Astrocyte (in vitro differentiated cells and primary cell): Measurements from ENCODE around the gene TENM4. TPM values are rescaled to one million over a fixed set of nuclear protein-coding genes. Genes with fewer than 3 reads are reported as not detected.

ENCODE experiments used
- DNase-seq: peaks from one replicate; pipeline ENCODE4 v3.0.0-alpha.2; 2010; ENCODE audit warnings: low read depth
- FAIRE-seq: peaks from 2 replicates; lab custom pipeline; 2011; peaks lifted over from hg19 to GRCh38; lab: Jason Lieb, UNC
- H2AFZ ChIP-seq: 2 replicates; pipeline ENCODE4 v1.6.0; 2012; ENCODE audit warnings: low read depth, low read length, inconsistent platforms
- H3K27ac ChIP-seq: 2 replicates; pipeline ENCODE4 v1.5.1; 2011; ENCODE audit warnings: low read depth, low read length, inconsistent platforms
- H3K27me3 ChIP-seq: 2 replicates; pipeline ENCODE4 v1.6.0; 2011; ENCODE audit warnings: low read length, inconsistent platforms; ENCODE audit not compliant: insufficient read depth
- H3K36me3 ChIP-seq: 2 replicates; pipeline ENCODE4 v1.5.1; 2011; ENCODE audit warnings: low read length, inconsistent platforms; ENCODE audit not compliant: insufficient read depth
- H3K4me1 ChIP-seq: 2 replicates; pipeline ENCODE4 v1.5.1; 2011; ENCODE audit warnings: low read length, inconsistent platforms; ENCODE audit not compliant: insufficient read depth
- H3K4me2 ChIP-seq: 2 replicates; pipeline ENCODE4 v1.6.0; 2012; ENCODE audit warnings: low read length, inconsistent platforms
- H3K4me3 ChIP-seq: 2 replicates; pipeline ENCODE4 v1.5.1; 2011; ENCODE audit warnings: low read depth, mild to moderate bottlenecking, low read length, inconsistent platforms; ENCODE audit not compliant: insufficient read depth
- H3K79me2 ChIP-seq: 2 replicates; pipeline ENCODE4 v1.6.0; 2012; ENCODE audit warnings: mild to moderate bottlenecking, low read length, inconsistent platforms; ENCODE audit not compliant: insufficient read depth
- H3K9ac ChIP-seq: 2 replicates; pipeline ENCODE4 v1.6.0; 2012; ENCODE audit warnings: mild to moderate bottlenecking, low read length, inconsistent platforms
- H3K9me3 ChIP-seq: 2 replicates; pipeline ENCODE4 v1.5.1; 2012; ENCODE audit warnings: low read depth, mild to moderate bottlenecking, low read length, inconsistent platforms; ENCODE audit not compliant: insufficient read depth
- H4K20me1 ChIP-seq: 2 replicates; pipeline ENCODE4 v1.6.0; 2012; ENCODE audit warnings: low read length, inconsistent platforms; ENCODE audit not compliant: insufficient read depth
- H3K27ac Mint-ChIP-seq: one replicate; pipeline ENCODE4 v1.8.0; 2021; ENCODE audit warnings: mild to moderate bottlenecking, mixed read lengths; ENCODE audit not compliant: unreplicated experiment
- H3K27me3 Mint-ChIP-seq: one replicate; pipeline ENCODE4 v1.8.0; 2021; ENCODE audit warnings: low read depth, mixed read lengths; ENCODE audit not compliant: unreplicated experiment
- H3K36me3 Mint-ChIP-seq: one replicate; pipeline ENCODE4 v1.8.0; 2021; ENCODE audit warnings: low read depth, mixed read lengths; ENCODE audit not compliant: unreplicated experiment
- H3K4me1 Mint-ChIP-seq: one replicate; pipeline ENCODE4 v1.8.0; 2021; ENCODE audit warnings: low read depth, mixed read lengths; ENCODE audit not compliant: unreplicated experiment
- H3K4me3 Mint-ChIP-seq: one replicate; pipeline ENCODE4 v1.8.0; 2021; ENCODE audit warnings: mild to moderate bottlenecking, moderate library complexity, mixed read lengths; ENCODE audit not compliant: unreplicated experiment
- H3K9me3 Mint-ChIP-seq: one replicate; pipeline ENCODE4 v1.8.0; 2021; ENCODE audit warnings: mild to moderate bottlenecking, mixed read lengths; ENCODE audit not compliant: unreplicated experiment
- EZH2 ChIP-seq: IDR thresholded peaks from 2 replicates; pipeline ENCODE4 v1.6.1; 2012; ENCODE audit warnings: mild to moderate bottlenecking, low read length, inconsistent platforms; ENCODE audit not compliant: insufficient read depth
- total RNA-seq: library from RNA; stranded (reverse); gene quantifications from 2 replicates; pipeline ENCODE4 v1.2.1, GENCODE V29; 2021
- TF ChIP-seq, protein P1 (sequence below): IDR thresholded peaks from 2 replicates; pipeline ENCODE4 v1.5.1; 2011; ENCODE audit warnings: low read depth, mild to moderate bottlenecking, inconsistent platforms, low read length, moderate library complexity; ENCODE audit not compliant: insufficient read depth

The TENM4 gene
- total RNA-seq, 1 donor from 2014 or later = 7.5 TPM

DNA sequence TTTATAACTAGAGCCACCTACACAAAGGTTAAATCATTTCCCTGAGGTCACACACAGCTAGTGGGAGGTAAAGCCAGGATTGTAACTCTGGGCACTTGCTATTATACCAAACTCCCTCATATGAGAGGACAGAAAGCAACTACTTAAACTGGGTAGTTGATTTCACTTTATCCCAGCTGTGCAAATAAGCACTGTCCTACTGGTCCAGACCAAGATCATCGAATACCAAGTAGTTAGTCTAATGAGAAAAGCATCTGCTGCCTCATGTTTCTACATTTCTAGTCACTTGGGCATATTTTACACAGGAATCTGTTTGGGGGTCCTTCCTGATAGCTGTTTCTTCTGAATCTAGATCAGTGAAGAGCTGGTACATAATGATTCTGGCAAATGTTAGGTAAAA, 687.5 kb downstream of the TENM4 start:
- no peaks in the 10 kb centered on the region for H3K9me3 ChIP-seq
- FAIRE-seq (no peak), DNase-seq (no peak)
- H3K4me3 Mint-ChIP-seq = no peak overlapping the region
- H3K4me2 ChIP-seq = no peak overlapping the region
- H3K27me3 ChIP-seq = no peaks in the 10 kb centered on the region
- H3K27me3 Mint-ChIP-seq = peaks cover 11% of the 10 kb centered on the region
- H3K36me3 ChIP-seq = no peaks in the 10 kb centered on the region
- H4K20me1 ChIP-seq = no peaks in the 10 kb centered on the region
- no peak overlapping the region for H2AFZ ChIP-seq
- TF ChIP-seq EZH2 = no peak
- TF ChIP-seq, protein P1, sequence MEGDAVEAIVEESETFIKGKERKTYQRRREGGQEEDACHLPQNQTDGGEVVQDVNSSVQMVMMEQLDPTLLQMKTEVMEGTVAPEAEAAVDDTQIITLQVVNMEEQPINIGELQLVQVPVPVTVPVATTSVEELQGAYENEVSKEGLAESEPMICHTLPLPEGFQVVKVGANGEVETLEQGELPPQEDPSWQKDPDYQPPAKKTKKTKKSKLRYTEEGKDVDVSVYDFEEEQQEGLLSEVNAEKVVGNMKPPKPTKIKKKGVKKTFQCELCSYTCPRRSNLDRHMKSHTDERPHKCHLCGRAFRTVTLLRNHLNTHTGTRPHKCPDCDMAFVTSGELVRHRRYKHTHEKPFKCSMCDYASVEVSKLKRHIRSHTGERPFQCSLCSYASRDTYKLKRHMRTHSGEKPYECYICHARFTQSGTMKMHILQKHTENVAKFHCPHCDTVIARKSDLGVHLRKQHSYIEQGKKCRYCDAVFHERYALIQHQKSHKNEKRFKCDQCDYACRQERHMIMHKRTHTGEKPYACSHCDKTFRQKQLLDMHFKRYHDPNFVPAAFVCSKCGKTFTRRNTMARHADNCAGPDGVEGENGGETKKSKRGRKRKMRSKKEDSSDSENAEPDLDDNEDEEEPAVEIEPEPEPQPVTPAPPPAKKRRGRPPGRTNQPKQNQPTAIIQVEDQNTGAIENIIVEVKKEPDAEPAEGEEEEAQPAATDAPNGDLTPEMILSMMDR = no peak
- H3K9ac ChIP-seq = no peak overlapping the region
- no peaks in the 10 kb centered on the region for H3K4me1 ChIP-seq
- no peak overlapping the region for H3K4me3 ChIP-seq
- peaks cover 2% of the 10 kb centered on the region for H3K36me3 Mint-ChIP-seq
- H3K79me2 ChIP-seq = no peaks in the 10 kb centered on the region
- no peaks in the 10 kb centered on the region for H3K9me3 Mint-ChIP-seq
- H3K4me1 Mint-ChIP-seq = no peaks in the 10 kb centered on the region
- no peak overlapping the region for H3K27ac ChIP-seq
- no peak overlapping the region for H3K27ac Mint-ChIP-seq

DNA sequence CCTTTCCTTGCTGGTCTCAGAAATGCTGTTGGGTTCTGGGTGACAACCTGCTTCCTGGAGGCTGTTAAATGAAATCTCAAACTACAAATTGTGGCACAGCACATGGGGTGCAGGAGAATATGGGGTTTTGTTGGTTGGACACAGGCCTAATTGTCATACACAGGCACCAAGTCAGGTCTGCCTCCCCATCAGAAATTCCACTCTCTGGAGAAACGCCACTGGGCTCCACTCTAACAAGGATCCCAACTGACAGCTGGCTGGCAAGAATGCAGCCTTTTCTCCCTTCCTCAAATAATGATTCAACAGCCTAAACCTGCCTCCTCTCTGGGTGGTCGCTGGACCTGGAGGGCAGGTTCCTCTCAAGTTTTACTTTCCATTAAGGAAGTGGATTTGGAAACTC, 688.3 kb downstream of the TENM4 start:
- no peak overlapping the region for H3K4me2 ChIP-seq
- H3K9me3 ChIP-seq = no peaks in the 10 kb centered on the region
- no peak overlapping the region for H3K4me3 ChIP-seq
- peaks cover 11% of the 10 kb centered on the region for H3K27me3 Mint-ChIP-seq
- H3K27ac ChIP-seq = no peak overlapping the region
- peaks cover 2% of the 10 kb centered on the region for H3K36me3 Mint-ChIP-seq
- H4K20me1 ChIP-seq = no peaks in the 10 kb centered on the region
- FAIRE-seq (no peak), DNase-seq (no peak)
- no peaks in the 10 kb centered on the region for H3K79me2 ChIP-seq
- H3K4me1 Mint-ChIP-seq = no peaks in the 10 kb centered on the region
- no peaks in the 10 kb centered on the region for H3K36me3 ChIP-seq
- no peaks in the 10 kb centered on the region for H3K27me3 ChIP-seq
- no peaks in the 10 kb centered on the region for H3K9me3 Mint-ChIP-seq
- no peak overlapping the region for H3K4me3 Mint-ChIP-seq
- H3K4me1 ChIP-seq = no peaks in the 10 kb centered on the region
- no peak overlapping the region for H2AFZ ChIP-seq
- H3K27ac Mint-ChIP-seq = no peak overlapping the region
- H3K9ac ChIP-seq = no peak overlapping the region
- TF ChIP-seq EZH2 = no peak
- TF ChIP-seq, protein P1 = no peak

DNA sequence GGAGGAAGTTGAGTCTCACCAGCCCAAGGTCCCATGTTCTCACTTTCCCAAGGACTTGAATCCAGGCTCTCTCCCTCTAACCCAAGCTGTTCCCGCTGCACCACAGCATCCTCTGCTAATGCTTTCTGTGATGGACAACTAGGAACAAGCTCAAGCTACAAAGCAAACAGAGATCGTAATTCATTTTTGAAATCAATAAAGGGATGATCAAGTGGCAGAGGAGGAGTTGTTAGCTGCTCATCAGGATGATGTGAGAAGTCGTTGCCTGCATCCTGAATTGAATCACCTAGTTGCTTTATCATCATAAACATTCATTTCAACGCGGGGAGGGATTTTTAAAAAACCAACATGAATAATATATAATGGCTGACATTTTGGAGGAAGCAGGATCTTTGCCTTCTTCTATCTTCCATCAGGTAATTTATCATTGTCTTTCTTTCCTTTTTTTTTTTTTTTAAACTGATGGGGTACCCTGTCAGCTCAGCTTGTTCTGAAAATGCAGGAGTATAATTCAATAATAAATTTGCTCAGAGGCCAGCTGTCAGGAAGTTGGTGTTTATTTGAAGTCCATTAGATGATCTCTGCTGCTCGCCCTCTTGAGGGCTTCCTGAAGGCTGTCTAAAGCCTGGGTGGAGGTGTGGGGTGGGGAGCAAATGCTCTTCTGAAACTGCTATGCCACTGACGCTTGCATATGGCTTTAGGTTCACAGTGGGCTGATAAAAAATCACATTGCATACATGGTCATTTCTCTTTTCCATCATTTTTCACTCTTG, 691.7 kb downstream of the TENM4 start:
- no peaks in the 10 kb centered on the region for H4K20me1 ChIP-seq
- no peak overlapping the region for H3K4me3 ChIP-seq
- no peaks in the 10 kb centered on the region for H3K79me2 ChIP-seq
- H3K4me3 Mint-ChIP-seq = no peak overlapping the region
- H3K27me3 Mint-ChIP-seq = peaks cover 17% of the 10 kb centered on the region
- H3K27ac Mint-ChIP-seq = no peak overlapping the region
- DNase-seq (no peak), FAIRE-seq (no peak)
- H3K36me3 ChIP-seq = no peaks in the 10 kb centered on the region
- no peak overlapping the region for H2AFZ ChIP-seq
- no peak for TF ChIP-seq EZH2
- TF ChIP-seq, protein P1 = no peak
- no peaks in the 10 kb centered on the region for H3K4me1 ChIP-seq
- no peak overlapping the region for H3K4me2 ChIP-seq
- H3K27ac ChIP-seq = no peak overlapping the region
- H3K36me3 Mint-ChIP-seq = peaks cover 2% of the 10 kb centered on the region
- H3K9me3 Mint-ChIP-seq = no peaks in the 10 kb centered on the region
- no peak overlapping the region for H3K9ac ChIP-seq
- H3K4me1 Mint-ChIP-seq = no peaks in the 10 kb centered on the region
- H3K27me3 ChIP-seq = no peaks in the 10 kb centered on the region
- no peaks in the 10 kb centered on the region for H3K9me3 ChIP-seq
